Lung microvascular endothelial cell (primary cell): Measurements from ENCODE around the gene NEB. TPM values are rescaled to one million over a fixed set of nuclear protein-coding genes. Genes with fewer than 3 reads are reported as not detected.
"Not testable (repeated sequence)": the region's sequence is repeated elsewhere in the genome, so short reads cannot be mapped to it uniquely, and the experiment has no call there.

ENCODE experiments used
- DNase-seq, 2 donors: peaks; one replicate each; pipeline versions ENCODE4 v3.0.0 to v3.0.0-alpha.2; 2010; ENCODE audit warnings: low read depth in 2 of 2
- total RNA-seq: library from RNA; depleted of rRNA; stranded (reverse); fragments of >200 nt; gene quantifications from 2 replicates; pipeline ENCODE4 v1.2.1, GENCODE V29; 2014

NEB gene
- total RNA-seq, 1 donor from 2014 or later, result 0.99 TPM

DNA sequence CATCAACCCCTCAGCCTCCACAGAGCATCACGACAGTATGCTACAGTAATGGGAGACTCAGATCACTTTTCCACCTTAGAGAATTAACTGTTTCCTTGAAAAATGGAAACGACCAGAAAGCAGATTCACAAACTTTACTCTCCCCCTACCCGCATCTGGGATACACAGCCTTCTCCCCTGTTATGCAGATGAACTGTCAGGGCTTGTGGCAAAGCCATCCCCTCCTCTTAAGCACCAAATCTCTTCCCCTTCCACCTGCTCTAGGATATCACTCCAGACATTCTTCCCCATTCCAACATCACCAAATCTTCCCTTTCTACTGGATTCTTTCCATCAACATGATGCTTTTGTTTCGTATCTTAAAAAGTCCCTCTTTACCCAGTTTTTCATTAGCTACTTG is 26.4 kb downstream of the NEB start:
- no peak for DNase-seq

DNA sequence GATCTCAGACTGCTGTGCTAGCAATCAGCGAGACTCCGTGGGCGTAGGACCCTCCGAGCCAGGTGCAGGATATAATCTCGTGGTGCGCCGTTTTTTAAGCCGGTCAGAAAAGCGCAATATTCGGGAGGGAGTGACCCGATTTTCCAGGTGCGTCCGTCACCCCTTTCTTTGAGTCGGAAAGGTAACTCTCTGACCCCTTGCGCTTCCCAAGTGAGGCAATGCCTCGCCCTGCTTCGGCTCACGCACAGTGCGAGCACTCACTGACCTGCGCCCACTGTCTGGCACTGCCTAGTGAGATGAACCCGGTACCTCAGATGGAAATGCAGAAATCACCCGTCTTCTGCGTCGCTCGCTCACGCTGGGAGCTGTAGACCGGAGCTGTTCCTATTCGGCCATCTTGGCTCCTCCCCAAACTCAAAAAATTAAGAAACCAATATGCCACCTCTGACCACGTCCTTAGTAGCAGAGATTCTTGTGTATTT is 29.8 kb downstream of the NEB start:
- not testable (repeated sequence) for DNase-seq

- DNase-seq, result not testable (repeated sequence)
Observed at GRCh38 chr2:151698134-151698533, 36.1 kb downstream of the NEB start.

- DNase-seq, result no peak
Observed at GRCh38 chr2:151695778-151696177, 38.5 kb downstream of the NEB start.

GRCh38 chr2:151691631-151692030 is 42.6 kb downstream of the NEB start:
- no peak for DNase-seq

GRCh38 chr2:151688719-151689118 is 45.6 kb downstream of the NEB start:
- DNase-seq, result no peak

- no peak for DNase-seq
Observed at GRCh38 chr2:151682459-151683003, 51.7 kb downstream of the NEB start.

- no peak for DNase-seq
Observed at GRCh38 chr2:151681051-151681450, 53.2 kb downstream of the NEB start.

DNA sequence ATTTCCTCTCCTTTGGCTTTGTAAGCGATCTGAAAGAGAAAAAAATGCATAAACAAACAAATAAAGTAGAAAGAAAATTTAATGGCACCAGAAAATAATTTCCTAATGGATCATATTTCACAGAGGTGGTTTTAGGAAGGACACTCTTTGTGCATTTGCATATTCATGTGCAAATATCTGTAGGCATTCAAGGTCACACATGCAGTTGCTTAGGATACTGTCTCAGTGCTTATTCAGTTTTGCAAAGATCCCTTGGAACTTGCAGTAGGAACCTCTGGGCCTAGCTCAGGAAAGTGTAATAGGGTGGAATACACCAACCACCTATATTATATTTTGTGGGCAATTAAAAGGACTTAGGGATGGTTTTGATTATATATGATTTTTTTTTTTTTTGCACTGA is 54.3 kb downstream of the NEB start:
- no peak for DNase-seq

- DNase-seq, result no peak
Observed at GRCh38 chr2:151678849-151679248, 55.4 kb downstream of the NEB start.

DNA sequence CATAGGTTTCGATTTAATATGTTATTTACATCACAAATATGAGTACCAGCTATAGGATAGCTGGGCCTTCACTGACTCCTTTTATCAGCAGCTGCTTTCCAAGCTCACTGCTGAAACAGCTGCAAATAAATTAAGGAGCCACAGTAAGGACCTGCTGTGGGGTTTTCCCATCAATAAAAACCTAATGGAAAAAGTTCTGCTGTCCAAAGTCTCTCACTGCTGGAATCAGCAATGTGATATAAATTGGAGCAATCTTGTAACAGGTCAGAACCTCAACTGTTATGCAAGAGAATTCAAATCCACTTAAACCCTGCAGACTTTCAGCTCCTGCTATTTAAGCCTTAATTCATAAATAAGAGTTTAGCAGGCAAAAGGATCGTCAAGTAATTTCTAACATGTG is 61.3 kb downstream of the NEB start:
- DNase-seq, result no peak

DNA sequence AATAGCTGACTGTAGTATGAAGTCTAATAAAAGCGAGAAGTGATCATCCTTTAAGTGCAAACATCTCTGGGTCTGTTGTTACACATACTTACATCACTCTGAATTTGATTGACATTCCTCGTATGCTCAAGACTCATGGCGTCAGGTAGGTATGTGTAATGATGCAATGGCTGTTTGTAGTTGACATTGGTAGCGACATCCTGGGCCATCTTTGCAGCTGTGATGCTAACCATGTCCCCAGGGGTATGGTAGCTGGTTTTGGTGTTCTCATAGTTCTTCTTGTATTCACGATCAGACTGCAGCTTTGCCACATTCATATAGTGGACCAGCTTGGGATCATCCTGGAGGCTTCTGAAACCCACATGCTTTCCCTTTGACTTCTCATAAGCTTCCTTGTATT is 62.0 kb downstream of the NEB start:
- no peak for DNase-seq

- no peak for DNase-seq
Observed at GRCh38 chr2:151670846-151671597, 63.3 kb downstream of the NEB start.

DNA sequence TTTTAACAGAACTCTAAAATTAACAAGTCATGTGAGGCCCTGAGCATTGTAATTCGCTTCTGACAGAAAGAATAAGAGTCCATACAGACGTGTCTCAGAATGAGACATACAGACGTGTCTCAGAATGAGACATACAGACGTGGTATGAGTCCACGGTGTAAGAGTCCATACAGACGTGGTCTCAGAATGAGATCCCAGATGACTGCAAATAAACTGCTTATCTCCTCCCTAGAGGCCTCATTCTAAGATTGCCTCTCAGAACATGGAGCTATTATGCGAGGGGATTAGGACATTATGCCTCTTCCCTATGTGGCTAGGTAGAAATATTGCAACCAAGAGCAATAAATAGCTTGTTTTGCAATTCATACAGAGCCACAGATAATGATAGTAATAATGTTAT is 63.9 kb downstream of the NEB start:
- DNase-seq, result no peak

DNA sequence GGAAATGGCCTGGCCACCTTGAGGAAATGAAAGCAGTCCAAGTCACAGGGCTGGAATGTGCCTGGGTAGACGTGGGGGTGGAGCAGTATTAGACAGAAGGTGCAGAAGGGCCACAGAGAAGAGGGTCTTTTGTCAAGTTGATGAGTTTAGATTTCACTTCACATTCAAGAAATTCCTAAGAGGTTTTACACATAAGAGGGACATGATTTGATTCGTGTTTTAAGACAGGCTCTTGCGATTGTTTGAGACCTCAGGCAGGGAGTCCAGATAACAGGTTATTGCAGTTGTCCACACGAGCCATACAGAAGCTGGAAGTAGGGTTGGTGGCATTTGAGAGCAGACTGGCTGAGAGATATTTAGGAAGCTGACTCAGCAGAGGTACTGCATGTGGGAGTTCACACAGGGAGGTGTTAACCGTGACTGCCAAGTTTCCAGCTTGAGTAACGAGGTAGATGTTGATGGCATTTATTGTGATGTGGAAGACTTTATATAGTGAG is 64.6 kb downstream of the NEB start:
- peak in 1 of 2 donors; percentile 7 for DNase-seq

GRCh38 chr2:151668737-151669136 is 65.5 kb downstream of the NEB start:
- DNase-seq, result no peak

- no peak for DNase-seq
Observed at GRCh38 chr2:151665959-151666358, 68.3 kb downstream of the NEB start.

DNA sequence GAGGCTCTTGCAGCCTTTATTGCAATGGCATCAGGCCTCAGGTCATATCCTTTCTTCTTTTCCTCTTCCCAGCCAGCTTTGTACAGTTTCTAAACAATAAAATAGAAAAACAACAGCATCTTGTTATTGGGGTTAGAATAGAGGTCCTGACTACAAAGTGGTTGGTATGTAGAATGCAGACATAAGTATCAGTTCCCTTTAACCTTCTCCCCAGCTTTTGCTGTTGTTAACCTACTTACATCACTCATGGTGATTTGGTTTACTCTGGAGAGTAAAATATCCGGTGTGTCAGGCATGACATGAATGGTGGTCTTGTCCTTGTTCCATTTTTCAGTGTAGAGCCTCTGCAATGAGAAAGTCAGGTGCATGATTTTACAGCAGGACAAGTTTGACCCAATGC is 69.8 kb downstream of the NEB start:
- DNase-seq, result no peak

GRCh38 chr2:151661625-151662024 is 72.7 kb downstream of the NEB start:
- DNase-seq, result no peak

DNA sequence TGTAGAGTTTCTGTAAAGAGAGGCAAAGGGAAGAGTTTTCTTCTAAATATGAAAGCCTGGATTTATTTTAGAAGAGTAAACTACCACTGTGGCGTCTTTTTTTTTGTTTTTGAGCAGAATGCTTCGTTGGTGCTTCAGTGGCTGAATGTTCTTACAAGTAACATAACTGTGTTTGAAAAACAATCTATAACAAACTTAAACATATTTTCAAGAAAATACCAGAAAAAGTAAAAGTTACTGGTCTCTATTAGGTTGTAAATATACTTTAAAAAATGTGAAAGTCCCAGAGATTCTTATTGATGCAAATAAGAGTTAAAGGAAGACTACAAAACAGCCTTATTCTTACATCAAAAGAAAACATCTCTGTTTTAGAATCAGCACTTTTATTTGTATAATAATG is 76.2 kb downstream of the NEB start:
- no peak for DNase-seq

GRCh38 chr2:151657667-151658076 is 76.6 kb downstream of the NEB start:
- DNase-seq, result no peak

DNA sequence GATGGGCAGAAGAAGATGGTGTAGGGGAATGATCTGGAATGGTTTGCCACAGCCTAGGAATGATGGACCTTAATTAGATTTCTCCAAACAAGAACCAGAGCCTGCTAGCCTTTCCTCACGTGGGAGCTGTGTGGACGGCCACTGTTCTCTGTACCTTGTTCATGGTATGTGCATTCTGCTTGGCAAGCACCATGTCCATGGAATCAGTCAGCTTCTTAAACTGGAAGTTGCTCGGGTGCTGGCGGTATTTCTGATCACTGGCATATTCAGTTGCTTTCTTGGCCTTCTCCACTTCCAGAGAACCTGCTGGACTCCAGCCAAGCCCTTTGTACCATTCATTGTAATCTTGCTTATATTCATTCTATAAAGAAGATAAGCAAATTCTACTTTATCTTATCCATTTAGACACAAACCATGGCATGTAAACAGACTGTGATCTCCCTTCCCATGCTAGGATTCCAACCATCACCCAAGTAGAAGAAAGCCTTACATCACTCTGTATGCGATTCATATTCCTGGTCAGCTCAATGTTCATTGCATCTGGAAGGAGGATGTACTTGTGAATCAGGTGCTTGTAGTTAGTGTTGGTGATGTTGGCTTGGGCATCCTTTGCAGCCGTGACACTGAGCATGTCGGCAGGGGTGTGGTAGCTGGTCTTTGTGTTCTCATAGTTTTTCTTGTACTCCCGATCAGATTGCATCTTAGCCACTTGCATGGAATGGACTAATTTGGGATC is 78.4 kb downstream of the NEB start:
- DNase-seq, result no peak

- DNase-seq, result no peak
Observed at GRCh38 chr2:151654891-151655290, 79.4 kb downstream of the NEB start.
